GM23338 (cell line): ENCODE results near the gene FREM3.

Experiments
- CREB1 ChIP-seq: fragments of 250-450 bp; sonication (Bioruptor Pico); IDR thresholded peaks from 2 replicates; pipeline ENCODE4 v1.5.0; 2020; ENCODE audit warnings: low read depth, mild to moderate bottlenecking, moderate library complexity
- EZH2 ChIP-seq: fragments of 200-600 bp; sonication (generic); IDR thresholded peaks from one replicate; pipeline ENCODE4 v1.8.0; 2017; ENCODE audit warnings: antibody characterized with exemption, mild to moderate bottlenecking, low read depth; ENCODE audit not compliant: unreplicated experiment
- EZH2phosphoT487 ChIP-seq: fragments of 200-600 bp; sonication (generic); IDR thresholded peaks from one replicate; pipeline ENCODE4 v1.8.1; 2018; ENCODE audit warnings: antibody characterized with exemption; ENCODE audit not compliant: unreplicated experiment
- JUNB ChIP-seq: IDR thresholded peaks from one replicate; pipeline ENCODE4 v1.6.1; 2016; ENCODE audit warnings: antibody characterized with exemption; ENCODE audit not compliant: unreplicated experiment
- POLR2AphosphoS5 ChIP-seq: IDR thresholded peaks from 2 replicates; pipeline ENCODE4 v1.6.1; 2016; ENCODE audit warnings: antibody characterized with exemption, low read depth
- REST ChIP-seq: IDR thresholded peaks from one replicate; pipeline ENCODE4 v1.6.1; 2018; ENCODE audit warnings: antibody characterized with exemption; ENCODE audit not compliant: unreplicated experiment
- STAT1 ChIP-seq: IDR thresholded peaks from one replicate; pipeline ENCODE4 v1.6.1; 2016; ENCODE audit warnings: antibody characterized with exemption; ENCODE audit not compliant: unreplicated experiment
- ZNF114 ChIP-seq: fragments of 250-450 bp; sonication (Bioruptor Pico); IDR thresholded peaks from 2 replicates; pipeline ENCODE4 v1.5.0; 2020; ENCODE audit warnings: mild to moderate bottlenecking, moderate library complexity
- ZNF331 ChIP-seq: fragments of 250-450 bp; sonication (Bioruptor Pico); IDR thresholded peaks from 2 replicates; pipeline ENCODE4 v1.5.0; 2020; ENCODE audit warnings: low read depth, mild to moderate bottlenecking, moderate library complexity
- TF ChIP-seq, protein P1 (sequence below), 2 experiments: fragments of 200-600 bp in 1 of 2; sonication (generic) in 1 of 2; conservative IDR thresholded peaks; 2 replicates each; pipeline versions ENCODE4 v1.5.1 to v1.6.1; 2016 to 2017; ENCODE audit warnings: antibody characterized with exemption in 2 of 2, low read depth in 2 of 2, mild to moderate bottlenecking in 2 of 2, moderate library complexity in 1 of 2
- TF ChIP-seq, protein P2 (sequence below): fragments of 250-450 bp; sonication (Bioruptor Pico); IDR thresholded peaks from 2 replicates; pipeline ENCODE4 v1.5.0; 2020; ENCODE audit warnings: mild to moderate bottlenecking, moderate library complexity
- TF ChIP-seq, protein P3 (sequence below): IDR thresholded peaks from 2 replicates; pipeline ENCODE4 v1.6.1; 2016; ENCODE audit warnings: antibody characterized with exemption

- TF ChIP-seq, protein P1, sequence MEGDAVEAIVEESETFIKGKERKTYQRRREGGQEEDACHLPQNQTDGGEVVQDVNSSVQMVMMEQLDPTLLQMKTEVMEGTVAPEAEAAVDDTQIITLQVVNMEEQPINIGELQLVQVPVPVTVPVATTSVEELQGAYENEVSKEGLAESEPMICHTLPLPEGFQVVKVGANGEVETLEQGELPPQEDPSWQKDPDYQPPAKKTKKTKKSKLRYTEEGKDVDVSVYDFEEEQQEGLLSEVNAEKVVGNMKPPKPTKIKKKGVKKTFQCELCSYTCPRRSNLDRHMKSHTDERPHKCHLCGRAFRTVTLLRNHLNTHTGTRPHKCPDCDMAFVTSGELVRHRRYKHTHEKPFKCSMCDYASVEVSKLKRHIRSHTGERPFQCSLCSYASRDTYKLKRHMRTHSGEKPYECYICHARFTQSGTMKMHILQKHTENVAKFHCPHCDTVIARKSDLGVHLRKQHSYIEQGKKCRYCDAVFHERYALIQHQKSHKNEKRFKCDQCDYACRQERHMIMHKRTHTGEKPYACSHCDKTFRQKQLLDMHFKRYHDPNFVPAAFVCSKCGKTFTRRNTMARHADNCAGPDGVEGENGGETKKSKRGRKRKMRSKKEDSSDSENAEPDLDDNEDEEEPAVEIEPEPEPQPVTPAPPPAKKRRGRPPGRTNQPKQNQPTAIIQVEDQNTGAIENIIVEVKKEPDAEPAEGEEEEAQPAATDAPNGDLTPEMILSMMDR (conservative IDR thresholded peaks at IDR 0.05; ENCODE audit: low read depth in 2 of 2), result no peak
- TF ChIP-seq POLR2AphosphoS5 (no peak), EZH2 (no peak), JUNB (no peak), EZH2phosphoT487 (no peak), REST (no peak), STAT1 (no peak), CREB1 (no peak), ZNF114 (CRISPR knock-in tag) (no peak), ZNF331 (CRISPR knock-in tag) (no peak)
- TF ChIP-seq, protein P2, sequence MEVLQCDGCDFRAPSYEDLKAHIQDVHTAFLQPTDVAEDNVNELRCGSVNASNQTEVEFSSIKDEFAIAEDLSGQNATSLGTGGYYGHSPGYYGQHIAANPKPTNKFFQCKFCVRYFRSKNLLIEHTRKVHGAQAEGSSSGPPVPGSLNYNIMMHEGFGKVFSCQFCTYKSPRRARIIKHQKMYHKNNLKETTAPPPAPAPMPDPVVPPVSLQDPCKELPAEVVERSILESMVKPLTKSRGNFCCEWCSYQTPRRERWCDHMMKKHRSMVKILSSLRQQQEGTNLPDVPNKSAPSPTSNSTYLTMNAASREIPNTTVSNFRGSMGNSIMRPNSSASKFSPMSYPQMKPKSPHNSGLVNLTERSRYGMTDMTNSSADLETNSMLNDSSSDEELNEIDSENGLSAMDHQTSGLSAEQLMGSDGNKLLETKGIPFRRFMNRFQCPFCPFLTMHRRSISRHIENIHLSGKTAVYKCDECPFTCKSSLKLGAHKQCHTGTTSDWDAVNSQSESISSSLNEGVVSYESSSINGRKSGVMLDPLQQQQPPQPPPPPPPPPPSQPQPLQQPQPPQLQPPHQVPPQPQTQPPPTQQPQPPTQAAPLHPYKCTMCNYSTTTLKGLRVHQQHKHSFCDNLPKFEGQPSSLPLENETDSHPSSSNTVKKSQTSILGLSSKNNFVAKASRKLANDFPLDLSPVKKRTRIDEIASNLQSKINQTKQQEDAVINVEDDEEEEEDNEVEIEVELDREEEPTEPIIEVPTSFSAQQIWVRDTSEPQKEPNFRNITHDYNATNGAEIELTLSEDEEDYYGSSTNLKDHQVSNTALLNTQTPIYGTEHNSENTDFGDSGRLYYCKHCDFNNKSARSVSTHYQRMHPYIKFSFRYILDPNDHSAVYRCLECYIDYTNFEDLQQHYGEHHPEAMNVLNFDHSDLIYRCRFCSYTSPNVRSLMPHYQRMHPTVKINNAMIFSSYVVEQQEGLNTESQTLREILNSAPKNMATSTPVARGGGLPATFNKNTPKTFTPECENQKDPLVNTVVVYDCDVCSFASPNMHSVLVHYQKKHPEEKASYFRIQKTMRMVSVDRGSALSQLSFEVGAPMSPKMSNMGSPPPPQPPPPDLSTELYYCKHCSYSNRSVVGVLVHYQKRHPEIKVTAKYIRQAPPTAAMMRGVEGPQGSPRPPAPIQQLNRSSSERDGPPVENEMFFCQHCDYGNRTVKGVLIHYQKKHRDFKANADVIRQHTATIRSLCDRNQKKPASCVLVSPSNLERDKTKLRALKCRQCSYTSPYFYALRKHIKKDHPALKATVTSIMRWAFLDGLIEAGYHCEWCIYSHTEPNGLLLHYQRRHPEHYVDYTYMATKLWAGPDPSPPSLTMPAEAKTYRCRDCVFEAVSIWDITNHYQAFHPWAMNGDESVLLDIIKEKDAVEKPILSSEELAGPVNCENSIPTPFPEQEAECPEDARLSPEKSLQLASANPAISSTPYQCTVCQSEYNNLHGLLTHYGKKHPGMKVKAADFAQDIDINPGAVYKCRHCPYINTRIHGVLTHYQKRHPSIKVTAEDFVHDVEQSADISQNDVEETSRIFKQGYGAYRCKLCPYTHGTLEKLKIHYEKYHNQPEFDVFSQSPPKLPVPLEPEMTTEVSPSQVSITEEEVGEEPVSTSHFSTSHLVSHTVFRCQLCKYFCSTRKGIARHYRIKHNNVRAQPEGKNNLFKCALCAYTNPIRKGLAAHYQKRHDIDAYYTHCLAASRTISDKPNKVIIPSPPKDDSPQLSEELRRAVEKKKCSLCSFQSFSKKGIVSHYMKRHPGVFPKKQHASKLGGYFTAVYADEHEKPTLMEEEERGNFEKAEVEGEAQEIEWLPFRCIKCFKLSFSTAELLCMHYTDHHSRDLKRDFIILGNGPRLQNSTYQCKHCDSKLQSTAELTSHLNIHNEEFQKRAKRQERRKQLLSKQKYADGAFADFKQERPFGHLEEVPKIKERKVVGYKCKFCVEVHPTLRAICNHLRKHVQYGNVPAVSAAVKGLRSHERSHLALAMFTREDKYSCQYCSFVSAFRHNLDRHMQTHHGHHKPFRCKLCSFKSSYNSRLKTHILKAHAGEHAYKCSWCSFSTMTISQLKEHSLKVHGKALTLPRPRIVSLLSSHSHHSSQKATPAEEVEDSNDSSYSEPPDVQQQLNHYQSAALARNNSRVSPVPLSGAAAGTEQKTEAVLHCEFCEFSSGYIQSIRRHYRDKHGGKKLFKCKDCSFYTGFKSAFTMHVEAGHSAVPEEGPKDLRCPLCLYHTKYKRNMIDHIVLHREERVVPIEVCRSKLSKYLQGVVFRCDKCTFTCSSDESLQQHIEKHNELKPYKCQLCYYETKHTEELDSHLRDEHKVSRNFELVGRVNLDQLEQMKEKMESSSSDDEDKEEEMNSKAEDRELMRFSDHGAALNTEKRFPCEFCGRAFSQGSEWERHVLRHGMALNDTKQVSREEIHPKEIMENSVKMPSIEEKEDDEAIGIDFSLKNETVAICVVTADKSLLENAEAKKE, result no peak
- TF ChIP-seq, protein P3, sequence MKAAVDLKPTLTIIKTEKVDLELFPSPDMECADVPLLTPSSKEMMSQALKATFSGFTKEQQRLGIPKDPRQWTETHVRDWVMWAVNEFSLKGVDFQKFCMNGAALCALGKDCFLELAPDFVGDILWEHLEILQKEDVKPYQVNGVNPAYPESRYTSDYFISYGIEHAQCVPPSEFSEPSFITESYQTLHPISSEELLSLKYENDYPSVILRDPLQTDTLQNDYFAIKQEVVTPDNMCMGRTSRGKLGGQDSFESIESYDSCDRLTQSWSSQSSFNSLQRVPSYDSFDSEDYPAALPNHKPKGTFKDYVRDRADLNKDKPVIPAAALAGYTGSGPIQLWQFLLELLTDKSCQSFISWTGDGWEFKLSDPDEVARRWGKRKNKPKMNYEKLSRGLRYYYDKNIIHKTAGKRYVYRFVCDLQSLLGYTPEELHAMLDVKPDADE, result no peak
Measured at GRCh38 chr4:143642611-143643010, 57.9 kb downstream of the FREM3 start.
